ENCODE results near the gene ASL.
A peak's percentile ranks its signal among the peaks of the same experiment; 100 is the strongest.
"Not testable (repeated sequence)": the region's sequence is repeated elsewhere in the genome, so short reads cannot be mapped to it uniquely, and the experiment has no call there.

The ASL gene

GRCh38 chr7:66127172-66127571 is 51.6 kb downstream of the ASL start:
- H3K4me3 ChIP-seq (ENCODE audit: low read depth, low read length); H3K9ac ChIP-seq (ENCODE audit: low read length); H3K14ac ChIP-seq (ENCODE audit: low read length); H2BK12ac ChIP-seq (ENCODE audit: low read length); DNase-seq; H3K4me1 ChIP-seq (ENCODE audit: control insufficient read depth in 1 of 2, insufficient read depth in 2 of 2, low read length in 2 of 2); H3K4me2 ChIP-seq (ENCODE audit: low read length); H3K27me3 ChIP-seq (ENCODE audit: insufficient read depth, low read length); H3K79me1 ChIP-seq (ENCODE audit: low read length); H3K9me3 ChIP-seq (ENCODE audit: insufficient read depth, low read depth, low read length); H4K12ac ChIP-seq (ENCODE audit: low read depth, low read length); H2BK120ac ChIP-seq (ENCODE audit: insufficient read depth, low read length, poor library complexity); H2AK5ac ChIP-seq (ENCODE audit: low read length); H4K8ac ChIP-seq (ENCODE audit: low read depth, low read length); H3K79me2 ChIP-seq (ENCODE audit: control insufficient read depth, insufficient read depth, low read length, poor library complexity); H2BK5ac ChIP-seq (ENCODE audit: low read depth, low read length, poor library complexity); H3K23ac ChIP-seq (ENCODE audit: low read length); H2AFZ ChIP-seq (ENCODE audit: insufficient read depth, low read length, poor library complexity); H4K91ac ChIP-seq (ENCODE audit: low read depth, low read length); H3K27ac ChIP-seq (ENCODE audit: low read depth, low read length); H3K4ac ChIP-seq (ENCODE audit: low read depth, low read length); H3K18ac ChIP-seq (ENCODE audit: low read length): not testable (repeated sequence)
- WGBS (ENCODE audit: extremely low coverage, insufficient coverage, insufficient read length) = no CpG with 5 or more reads among the region's 3 CpGs
- peaks cover 4 to 10% of the 10 kb centered on the region in 2 experiments for H3K36me3 ChIP-seq (ENCODE audit: control insufficient read depth in 1 of 2, insufficient read depth in 2 of 2, low read length in 2 of 2)

DNA sequence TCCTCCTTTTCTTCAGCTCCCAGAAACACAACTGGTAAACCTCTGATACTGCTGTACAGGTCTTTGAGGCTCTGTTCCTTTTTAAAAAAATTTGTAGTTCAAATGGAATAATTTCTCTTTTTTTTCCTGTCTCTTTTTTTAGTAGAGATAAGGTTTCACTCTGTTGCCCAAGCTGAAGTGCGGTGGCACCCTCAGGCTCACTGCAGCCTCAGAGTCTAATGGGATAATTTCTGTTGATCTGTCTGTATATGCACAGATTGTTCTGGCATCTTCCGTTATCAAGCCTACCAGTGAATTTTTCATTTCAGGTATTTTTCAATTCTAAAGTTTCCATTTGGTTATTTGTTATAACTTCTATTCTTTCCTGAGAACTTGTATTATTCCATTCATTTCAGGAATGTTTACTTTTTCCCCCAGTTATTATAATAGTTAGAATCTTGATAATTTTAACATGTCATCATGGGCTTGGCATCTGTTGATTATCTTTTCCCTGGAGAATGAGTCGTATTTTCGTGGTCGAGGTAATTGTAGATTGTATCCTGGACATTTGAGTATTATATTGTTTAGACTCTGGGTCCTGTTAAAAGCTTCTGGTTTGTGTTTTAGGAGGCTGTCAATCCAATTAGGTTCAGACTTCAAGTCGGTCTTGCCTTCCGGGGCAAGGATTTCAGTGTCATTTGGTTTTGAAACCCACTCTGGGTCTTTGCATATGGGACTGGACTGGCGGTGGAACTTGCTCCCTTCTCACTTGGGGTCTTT is 63.6 kb downstream of the ASL start:
- Histone ChIP-seq H3K4ac (ENCODE audit: low read depth, low read length) (no peak overlapping the region), H3K9me3 (ENCODE audit: insufficient read depth, low read depth, low read length) (no peaks in the 10 kb centered on the region), H3K4me2 (ENCODE audit: low read length) (peak overlapping the region; percentile 40), H2BK5ac (ENCODE audit: low read depth, low read length, poor library complexity) (no peak overlapping the region), H2AK5ac (ENCODE audit: low read length) (no peak overlapping the region), H3K27me3 (ENCODE audit: insufficient read depth, low read length) (no peaks in the 10 kb centered on the region), H2BK120ac (ENCODE audit: insufficient read depth, low read length, poor library complexity) (no peak overlapping the region), H3K79me2 (ENCODE audit: control insufficient read depth, insufficient read depth, low read length, poor library complexity) (no peaks in the 10 kb centered on the region), H4K12ac (ENCODE audit: low read depth, low read length) (no peak overlapping the region), H4K91ac (ENCODE audit: low read depth, low read length) (no peak overlapping the region), H3K18ac (ENCODE audit: low read length) (no peak overlapping the region), H3K23ac (ENCODE audit: low read length) (no peak overlapping the region), H2AFZ (ENCODE audit: insufficient read depth, low read length, poor library complexity) (no peak overlapping the region), H3K79me1 (ENCODE audit: low read length) (peaks cover 2% of the 10 kb centered on the region), H2BK12ac (ENCODE audit: low read length) (no peak overlapping the region), H3K9ac (ENCODE audit: low read length) (no peak overlapping the region), H3K14ac (ENCODE audit: low read length) (no peak overlapping the region), H3K27ac (ENCODE audit: low read depth, low read length) (no peak overlapping the region), H3K4me1 (ENCODE audit: control insufficient read depth in 1 of 2, insufficient read depth in 2 of 2, low read length in 2 of 2) (peaks cover 6 to 7% of the 10 kb centered on the region in 2 experiments), H3K36me3 (ENCODE audit: control insufficient read depth in 1 of 2, insufficient read depth in 2 of 2, low read length in 2 of 2) (peaks cover 13 to 18% of the 10 kb centered on the region in 2 experiments), H3K4me3 (ENCODE audit: low read depth, low read length) (no peak overlapping the region), H4K8ac (ENCODE audit: low read depth, low read length) (no peak overlapping the region)
- DNase-seq = peak in 1 of 2 donors; percentile 56
- WGBS (ENCODE audit: extremely low coverage, insufficient coverage, insufficient read length) = no CpG with 5 or more reads among the region's 8 CpGs

GRCh38 chr7:66140924-66141323 is 65.3 kb downstream of the ASL start:
- no CpG with 5 or more reads among the region's 4 CpGs for WGBS (ENCODE audit: extremely low coverage, insufficient coverage, insufficient read length)
- no peaks in the 10 kb centered on the region for H3K9me3 ChIP-seq (ENCODE audit: insufficient read depth, low read depth, low read length)

DNA sequence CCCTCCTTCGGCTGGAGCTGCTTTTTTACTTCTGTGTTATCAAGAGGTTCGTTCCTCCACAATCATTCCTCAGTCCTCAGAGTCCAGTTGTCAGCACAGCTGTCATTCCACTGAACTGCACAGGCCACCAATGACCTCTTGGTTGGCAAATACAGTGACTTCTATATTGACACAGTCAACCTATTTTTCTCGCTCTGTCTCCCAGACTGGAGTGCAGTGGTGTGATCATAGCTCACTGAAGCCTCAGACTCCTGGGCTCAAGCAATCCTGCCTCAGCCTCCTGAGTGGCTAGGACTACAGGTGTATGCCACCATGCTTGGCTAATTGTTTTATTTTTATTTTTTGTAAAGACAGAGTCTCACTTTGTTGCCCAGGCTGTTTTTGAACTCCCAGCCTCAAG is 66.7 kb downstream of the ASL start:
- Histone ChIP-seq H3K27me3 (ENCODE audit: insufficient read depth, low read length) (no peaks in the 10 kb centered on the region), H3K4me3 (ENCODE audit: low read depth, low read length) (no peak overlapping the region), H3K27ac (ENCODE audit: low read depth, low read length) (no peak overlapping the region), H2AFZ (ENCODE audit: insufficient read depth, low read length, poor library complexity) (no peak overlapping the region), H2BK12ac (ENCODE audit: low read length) (no peak overlapping the region), H3K23ac (ENCODE audit: low read length) (no peak overlapping the region), H3K9ac (ENCODE audit: low read length) (no peak overlapping the region), H3K4me1 (ENCODE audit: control insufficient read depth in 1 of 2, insufficient read depth in 2 of 2, low read length in 2 of 2) (peaks cover 6 to 7% of the 10 kb centered on the region in 2 experiments), H2BK5ac (ENCODE audit: low read depth, low read length, poor library complexity) (no peak overlapping the region), H3K18ac (ENCODE audit: low read length) (no peak overlapping the region), H3K36me3 (ENCODE audit: control insufficient read depth in 1 of 2, insufficient read depth in 2 of 2, low read length in 2 of 2) (peaks cover 28 to 33% of the 10 kb centered on the region in 2 experiments), H3K79me2 (ENCODE audit: control insufficient read depth, insufficient read depth, low read length, poor library complexity) (no peaks in the 10 kb centered on the region), H3K79me1 (ENCODE audit: low read length) (peaks cover 2% of the 10 kb centered on the region), H3K14ac (ENCODE audit: low read length) (no peak overlapping the region), H4K91ac (ENCODE audit: low read depth, low read length) (no peak overlapping the region), H2AK5ac (ENCODE audit: low read length) (no peak overlapping the region), H3K4me2 (ENCODE audit: low read length) (no peak overlapping the region), H4K8ac (ENCODE audit: low read depth, low read length) (no peak overlapping the region), H3K9me3 (ENCODE audit: insufficient read depth, low read depth, low read length) (no peaks in the 10 kb centered on the region), H4K12ac (ENCODE audit: low read depth, low read length) (no peak overlapping the region), H3K4ac (ENCODE audit: low read depth, low read length) (no peak overlapping the region), H2BK120ac (ENCODE audit: insufficient read depth, low read length, poor library complexity) (no peak overlapping the region)
- no CpG with 5 or more reads among the region's 3 CpGs for WGBS (ENCODE audit: extremely low coverage, insufficient coverage, insufficient read length)
- DNase-seq = no peak

More at GRCh38 chr7:66140924-66141323, 65.3 kb downstream of the ASL start:
- peak; percentile 31 to 44 for DNase-seq
- H3K27me3 ChIP-seq (ENCODE audit: insufficient read depth, low read length) = no peaks in the 10 kb centered on the region
- no peak overlapping the region for H2BK120ac ChIP-seq (ENCODE audit: insufficient read depth, low read length, poor library complexity)
- no peak overlapping the region for H2AFZ ChIP-seq (ENCODE audit: insufficient read depth, low read length, poor library complexity)
- H3K4me3 ChIP-seq (ENCODE audit: low read depth, low read length) = no peak overlapping the region
- H3K9ac ChIP-seq (ENCODE audit: low read length) = no peak overlapping the region
- H4K8ac ChIP-seq (ENCODE audit: low read depth, low read length) = no peak overlapping the region
- H4K91ac ChIP-seq (ENCODE audit: low read depth, low read length) = no peak overlapping the region
- no peak overlapping the region for H3K23ac ChIP-seq (ENCODE audit: low read length)
- H3K14ac ChIP-seq (ENCODE audit: low read length) = no peak overlapping the region
- H2AK5ac ChIP-seq (ENCODE audit: low read length) = no peak overlapping the region
- no peak overlapping the region for H3K4me2 ChIP-seq (ENCODE audit: low read length)
- H3K79me1 ChIP-seq (ENCODE audit: low read length) = peaks cover 2% of the 10 kb centered on the region
- H4K12ac ChIP-seq (ENCODE audit: low read depth, low read length) = no peak overlapping the region
- H3K27ac ChIP-seq (ENCODE audit: low read depth, low read length) = no peak overlapping the region
- H3K79me2 ChIP-seq (ENCODE audit: control insufficient read depth, insufficient read depth, low read length, poor library complexity) = no peaks in the 10 kb centered on the region
- peaks cover 23 to 28% of the 10 kb centered on the region in 2 experiments for H3K36me3 ChIP-seq (ENCODE audit: control insufficient read depth in 1 of 2, insufficient read depth in 2 of 2, low read length in 2 of 2)
- H3K4ac ChIP-seq (ENCODE audit: low read depth, low read length) = no peak overlapping the region
- H2BK5ac ChIP-seq (ENCODE audit: low read depth, low read length, poor library complexity) = no peak overlapping the region
- H2BK12ac ChIP-seq (ENCODE audit: low read length) = no peak overlapping the region
- no peak overlapping the region for H3K18ac ChIP-seq (ENCODE audit: low read length)
- peaks cover 6 to 7% of the 10 kb centered on the region in 2 experiments for H3K4me1 ChIP-seq (ENCODE audit: control insufficient read depth in 1 of 2, insufficient read depth in 2 of 2, low read length in 2 of 2)
